Muscle of leg (tissue), 11 donors: ENCODE measurements around the gene GALNT11. TPM values are rescaled to one million over a fixed set of nuclear protein-coding genes. Genes with fewer than 3 reads are reported as not detected.
"Not testable (repeated sequence)": the region's sequence is repeated elsewhere in the genome, so short reads cannot be mapped to it uniquely, and the experiment has no call there.

Experiments
- DNase-seq: peaks from one replicate; pipeline ENCODE4 v3.0.0; 2013
- H3K27ac ChIP-seq: one replicate; pipeline ENCODE4 v1.5.1; 2013; ENCODE audit warnings: mild to moderate bottlenecking, low read length, control low read depth
- H3K27me3 ChIP-seq: one replicate; pipeline ENCODE4 v1.6.1; 2013; ENCODE audit warnings: low read length; ENCODE audit not compliant: control insufficient read depth, insufficient read depth
- H3K36me3 ChIP-seq: one replicate; pipeline ENCODE4 v1.6.1; 2013; ENCODE audit warnings: low read length; ENCODE audit not compliant: control insufficient read depth, insufficient read depth
- H3K4me1 ChIP-seq: one replicate; pipeline ENCODE4 v1.6.1; 2013; ENCODE audit warnings: low read length; ENCODE audit not compliant: control insufficient read depth, insufficient read depth
- H3K4me3 ChIP-seq: one replicate; pipeline ENCODE4 v1.5.1; 2013; ENCODE audit warnings: low read length, control low read depth
- H3K9me3 ChIP-seq: replicated peaks from 2 replicates; pipeline ENCODE4 v1.6.1; 2013; ENCODE audit warnings: low read depth, low read length; ENCODE audit not compliant: control insufficient read depth
- WGBS: methylation state at CpG from one replicate; pipeline ENCODE4 v1.1.5; 2013; ENCODE audit warnings: missing lambda C conversion rate; ENCODE audit not compliant: insufficient coverage; 5-methylcytosine and 5-hydroxymethylcytosine counted together
- polyA plus RNA-seq, 8 donors: library from polyadenylated mRNA; unstranded; fragments of 120-200 nt; gene quantifications; one replicate each; pipeline versions ENCODE4 v1.2.1 to v1.2.3, GENCODE V29; 2013; ENCODE audit warnings: inconsistent platforms in 1 of 8, low replicate concordance in 1 of 8; ENCODE audit not compliant: insufficient read length in 8 of 8, insufficient read depth in 1 of 8
- total RNA-seq: library from RNA; stranded (reverse); fragments of 120-200 nt; gene quantifications from one replicate; pipeline ENCODE4 v1.2.4, GENCODE V29; 2013

Gene GALNT11
- total and polyA plus RNA-seq, 9 donors, result 29.0 to 44.0 (median 34.1) TPM

- Histone ChIP-seq H3K4me1 (peaks cover 11% of the 10 kb centered on the region), H3K4me3 (peak overlapping the region; percentile 79), H3K36me3 (no peaks in the 10 kb centered on the region), H3K27ac (peak overlapping the region; percentile 42), H3K9me3 (no peaks in the 10 kb centered on the region), H3K27me3 (no peaks in the 10 kb centered on the region)
- no peak for DNase-seq
- 6% methylated on average over 35 of the region's 41 CpGs for WGBS
Measured at GRCh38 chr7:152025937-152026890, 740 bp downstream of the GALNT11 start.

GRCh38 chr7:152027491-152028365, 2.3 kb downstream of the GALNT11 start:
- WGBS, result 95% methylated on average over 8 of the region's 20 CpGs
- DNase-seq, H3K4me3 ChIP-seq, H3K27me3 ChIP-seq, H3K9me3 ChIP-seq, H3K36me3 ChIP-seq, H3K27ac ChIP-seq: not testable (repeated sequence)
- H3K4me1 ChIP-seq, result peaks cover 11% of the 10 kb centered on the region

- DNase-seq, H3K36me3 ChIP-seq, H3K9me3 ChIP-seq, H3K4me3 ChIP-seq, H3K27me3 ChIP-seq, H3K27ac ChIP-seq, H3K4me1 ChIP-seq: not testable (repeated sequence)
- 83% methylated on average over 5 of the region's 10 CpGs for WGBS
Measured at GRCh38 chr7:152030059-152030458, 4.6 kb downstream of the GALNT11 start.

DNA sequence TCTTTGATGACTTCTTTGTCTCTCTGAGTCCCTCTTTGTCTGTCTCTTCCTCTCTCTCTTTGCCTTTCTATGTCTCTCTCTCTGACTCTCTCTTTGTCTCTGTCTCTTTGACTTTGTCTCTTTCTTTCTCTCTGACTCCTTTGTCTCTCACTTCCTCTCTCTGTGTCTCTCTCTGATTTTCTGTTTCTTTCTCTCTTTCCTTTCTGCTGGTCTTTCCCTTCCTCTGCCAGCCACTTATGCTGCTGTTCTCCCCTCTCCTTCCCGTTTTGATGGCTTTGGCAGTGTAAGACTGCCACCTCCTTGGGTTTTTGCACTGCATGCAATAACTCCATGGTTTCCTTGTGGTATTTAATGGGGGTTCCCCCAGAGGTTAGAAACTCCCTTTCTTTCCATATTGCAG, 5.2 kb downstream of the GALNT11 start:
- WGBS, result no CpG with 5 or more reads among the region's 1 CpG
- H3K27me3 ChIP-seq, H3K9me3 ChIP-seq, H3K27ac ChIP-seq, H3K36me3 ChIP-seq, DNase-seq, H3K4me1 ChIP-seq, H3K4me3 ChIP-seq: not testable (repeated sequence)

DNA sequence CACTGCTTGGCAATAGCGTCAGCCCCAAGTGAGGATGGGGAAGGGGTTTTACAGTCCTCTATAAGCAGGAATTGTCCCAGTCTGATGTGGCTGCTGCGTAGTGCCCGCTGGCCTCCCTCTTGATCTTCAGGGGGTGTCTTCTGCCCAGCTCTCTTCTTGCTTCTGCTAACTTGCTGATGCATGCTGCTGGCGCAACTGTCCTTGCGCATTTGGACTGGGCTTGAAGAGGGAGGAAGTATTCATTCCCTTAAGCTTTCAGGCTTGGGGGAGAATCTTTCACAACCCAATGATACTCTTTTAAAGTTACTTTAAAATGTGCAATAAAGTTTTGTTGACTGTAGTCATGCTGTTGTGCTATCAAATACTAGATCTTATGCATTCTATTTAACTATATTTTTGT, 10.3 kb downstream of the GALNT11 start:
- H3K36me3 ChIP-seq, result no peaks in the 10 kb centered on the region
- no peak overlapping the region for H3K27ac ChIP-seq
- peaks cover 27% of the 10 kb centered on the region for H3K9me3 ChIP-seq
- WGBS, result 95% methylated on average over 3 of the region's 5 CpGs
- no peaks in the 10 kb centered on the region for H3K27me3 ChIP-seq
- DNase-seq, result no peak
- no peak overlapping the region for H3K4me3 ChIP-seq
- no peaks in the 10 kb centered on the region for H3K4me1 ChIP-seq

GRCh38 chr7:152038410-152038809, 12.9 kb downstream of the GALNT11 start:
- H3K27me3 ChIP-seq, result not testable (repeated sequence)
- peaks cover 30% of the 10 kb centered on the region for H3K9me3 ChIP-seq
- 100% methylated on average over 4 of the region's 5 CpGs for WGBS

GRCh38 chr7:152043086-152043485, 17.6 kb downstream of the GALNT11 start:
- H3K36me3 ChIP-seq, H3K27me3 ChIP-seq, H3K4me1 ChIP-seq, H3K4me3 ChIP-seq, DNase-seq, H3K27ac ChIP-seq: not testable (repeated sequence)
- WGBS, result 100% methylated on average over 3 of the region's 8 CpGs
- peaks cover 30% of the 10 kb centered on the region for H3K9me3 ChIP-seq

More at GRCh38 chr7:152038410-152038809, 12.9 kb downstream of the GALNT11 start:
- DNase-seq, H3K27ac ChIP-seq, H3K4me3 ChIP-seq, H3K36me3 ChIP-seq, H3K4me1 ChIP-seq: not testable (repeated sequence)

DNA sequence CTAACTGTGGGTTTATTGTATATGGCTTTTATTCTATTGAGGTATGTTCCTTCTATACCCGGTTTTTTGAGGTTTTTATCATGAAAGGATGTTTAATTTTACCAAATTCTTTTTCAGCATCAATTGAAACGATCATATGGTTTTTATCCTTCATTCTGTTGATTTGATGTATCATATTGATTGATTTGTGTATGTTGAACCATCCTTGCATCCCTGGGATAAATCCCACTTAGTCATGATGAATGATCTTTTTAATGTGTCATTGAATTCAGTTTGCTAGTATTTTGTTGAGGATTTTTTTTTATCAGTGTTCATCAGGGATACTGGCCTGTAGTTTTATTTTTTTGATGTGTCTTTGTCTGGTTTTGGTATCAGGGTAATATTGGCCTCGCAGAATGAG, 19.4 kb downstream of the GALNT11 start:
- WGBS, result no CpG with 5 or more reads among the region's 3 CpGs

GRCh38 chr7:152046531-152046930, 21.1 kb downstream of the GALNT11 start:
- Histone ChIP-seq H3K4me1 (no peaks in the 10 kb centered on the region), H3K9me3 (peaks cover 20% of the 10 kb centered on the region), H3K36me3 (no peaks in the 10 kb centered on the region), H3K27ac (no peak overlapping the region), H3K4me3 (no peak overlapping the region), H3K27me3 (no peaks in the 10 kb centered on the region)
- DNase-seq, result no peak

More for the DNA sequence above, 19.4 kb downstream of the GALNT11 start:
- peaks cover 20% of the 10 kb centered on the region for H3K9me3 ChIP-seq
- not testable (repeated sequence) for H3K4me3 ChIP-seq, H3K36me3 ChIP-seq, H3K27ac ChIP-seq, DNase-seq, H3K4me1 ChIP-seq, H3K27me3 ChIP-seq

DNA sequence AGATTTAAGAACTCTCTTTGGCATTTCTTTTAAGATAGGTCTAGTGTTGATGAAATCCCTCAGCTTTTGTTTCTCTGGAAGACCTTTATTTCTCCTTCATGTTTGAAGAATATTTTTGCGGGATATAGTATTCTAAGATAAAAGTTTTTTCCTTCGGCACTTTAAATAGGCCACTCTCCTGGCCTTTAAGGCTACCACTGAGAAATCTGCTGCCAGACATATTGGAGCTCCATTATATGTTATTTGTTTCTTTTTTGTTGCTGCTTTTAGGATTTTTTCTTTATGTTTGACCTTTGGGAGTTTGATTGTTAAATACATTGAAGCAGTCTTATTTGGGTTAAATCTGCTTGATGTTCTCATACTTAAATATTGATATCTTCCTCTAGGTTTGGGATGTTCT, 22.6 kb downstream of the GALNT11 start:
- Histone ChIP-seq H3K9me3 (peaks cover 17% of the 10 kb centered on the region), H3K4me3 (no peak overlapping the region), H3K27me3 (no peaks in the 10 kb centered on the region), H3K36me3 (no peaks in the 10 kb centered on the region), H3K4me1 (no peaks in the 10 kb centered on the region), H3K27ac (no peak overlapping the region)
- DNase-seq, result no peak
- WGBS, result no CpG with 5 or more reads among the region's 2 CpGs
